RWPE2 (cell line): ENCODE results near the gene FHIT.

Experiments
- ATAC-seq: fragments of 200-7000 bp; cut with Tn5 transposase; 3 replicates; pipeline ENCODE4 v1.9.1; 2021; ENCODE audit warnings: low read depth
- DNase-seq: peaks from one replicate; pipeline ENCODE4 v3.0.0-alpha.2; 2020; ENCODE audit warnings: low spot score
- H3K27ac ChIP-seq: fragments of 450-650 bp; 2 replicates; pipeline ENCODE4 v1.5.1; 2017; ENCODE audit warnings: mild to moderate bottlenecking; ENCODE audit not compliant: poor library complexity, severe bottlenecking
- H3K27me3 ChIP-seq: fragments of 250-450 bp; sonication (Bioruptor Pico); 2 replicates; pipeline ENCODE4 v1.5.1; 2021; ENCODE audit warnings: mild to moderate bottlenecking, moderate library complexity; ENCODE audit not compliant: insufficient read depth, poor library complexity, severe bottlenecking
- H3K36me3 ChIP-seq: fragments of 250-450 bp; sonication (Bioruptor Pico); 2 replicates; pipeline ENCODE4 v1.5.1; 2020; ENCODE audit warnings: low read depth, mild to moderate bottlenecking, moderate library complexity
- H3K4me1 ChIP-seq: fragments of 250-450 bp; sonication (Bioruptor Pico); 2 replicates; pipeline ENCODE4 v1.5.1; 2021; ENCODE audit warnings: mild to moderate bottlenecking, moderate library complexity; ENCODE audit not compliant: insufficient read depth, poor library complexity, severe bottlenecking
- H3K4me3 ChIP-seq: fragments of 250-450 bp; sonication (Bioruptor Pico); 2 replicates; pipeline ENCODE4 v1.5.1; 2021; ENCODE audit warnings: mild to moderate bottlenecking, moderate library complexity; ENCODE audit not compliant: severe bottlenecking
- H3K9me3 ChIP-seq: fragments of 250-450 bp; sonication (Bioruptor Pico); 2 replicates; pipeline ENCODE4 v1.5.1; 2021; ENCODE audit warnings: mild to moderate bottlenecking, moderate library complexity; ENCODE audit not compliant: severe bottlenecking
- TF ChIP-seq, protein P1 (sequence below): fragments of 450-650 bp; IDR thresholded peaks from one replicate; pipeline ENCODE4 v1.5.1; 2017; ENCODE audit warnings: mild to moderate bottlenecking, moderate library complexity; ENCODE audit not compliant: poor library complexity, severe bottlenecking

FHIT gene

DNA sequence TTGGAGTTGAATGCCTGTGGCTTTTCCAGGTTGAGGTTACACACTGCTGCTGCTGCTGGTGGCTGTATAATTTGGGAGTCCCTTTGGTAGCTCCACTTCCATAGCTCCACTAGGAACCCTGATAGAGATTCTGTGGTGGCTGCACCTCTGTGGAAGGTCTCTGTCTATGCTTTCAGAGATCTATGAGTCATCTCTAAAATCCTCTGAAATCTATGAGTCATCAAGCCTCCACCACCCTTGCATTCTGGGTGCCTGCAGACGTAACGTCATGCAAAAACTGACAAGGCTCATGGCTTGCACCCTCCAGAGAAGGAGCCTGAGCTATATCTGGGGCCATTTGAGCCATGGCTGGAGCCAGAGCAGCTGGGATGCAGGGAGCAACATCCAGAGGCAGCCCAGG is 1164.4 kb downstream of the FHIT start:
- no peak overlapping the region for H3K27ac ChIP-seq
- ATAC-seq: peak; percentile 33; the same call in 1 of the 3 replicates
- TF ChIP-seq, protein P1, sequence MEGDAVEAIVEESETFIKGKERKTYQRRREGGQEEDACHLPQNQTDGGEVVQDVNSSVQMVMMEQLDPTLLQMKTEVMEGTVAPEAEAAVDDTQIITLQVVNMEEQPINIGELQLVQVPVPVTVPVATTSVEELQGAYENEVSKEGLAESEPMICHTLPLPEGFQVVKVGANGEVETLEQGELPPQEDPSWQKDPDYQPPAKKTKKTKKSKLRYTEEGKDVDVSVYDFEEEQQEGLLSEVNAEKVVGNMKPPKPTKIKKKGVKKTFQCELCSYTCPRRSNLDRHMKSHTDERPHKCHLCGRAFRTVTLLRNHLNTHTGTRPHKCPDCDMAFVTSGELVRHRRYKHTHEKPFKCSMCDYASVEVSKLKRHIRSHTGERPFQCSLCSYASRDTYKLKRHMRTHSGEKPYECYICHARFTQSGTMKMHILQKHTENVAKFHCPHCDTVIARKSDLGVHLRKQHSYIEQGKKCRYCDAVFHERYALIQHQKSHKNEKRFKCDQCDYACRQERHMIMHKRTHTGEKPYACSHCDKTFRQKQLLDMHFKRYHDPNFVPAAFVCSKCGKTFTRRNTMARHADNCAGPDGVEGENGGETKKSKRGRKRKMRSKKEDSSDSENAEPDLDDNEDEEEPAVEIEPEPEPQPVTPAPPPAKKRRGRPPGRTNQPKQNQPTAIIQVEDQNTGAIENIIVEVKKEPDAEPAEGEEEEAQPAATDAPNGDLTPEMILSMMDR: no peak
- H3K4me3 ChIP-seq: no peak overlapping the region
- H3K27me3 ChIP-seq: no peaks in the 10 kb centered on the region
- H3K9me3 ChIP-seq: no peaks in the 10 kb centered on the region
- DNase-seq: no peak
- H3K36me3 ChIP-seq: no peaks in the 10 kb centered on the region
- no peaks in the 10 kb centered on the region for H3K4me1 ChIP-seq

- no peak overlapping the region for H3K4me3 ChIP-seq
- ATAC-seq: no peak
- H3K4me1 ChIP-seq: no peaks in the 10 kb centered on the region
- no peaks in the 10 kb centered on the region for H3K9me3 ChIP-seq
- DNase-seq: no peak
- H3K27ac ChIP-seq: no peak overlapping the region
- TF ChIP-seq, protein P1: no peak
- H3K27me3 ChIP-seq: no peaks in the 10 kb centered on the region
- no peaks in the 10 kb centered on the region for H3K36me3 ChIP-seq
Measured at GRCh38 chr3:60085649-60086048, 1165.6 kb downstream of the FHIT start.

DNA sequence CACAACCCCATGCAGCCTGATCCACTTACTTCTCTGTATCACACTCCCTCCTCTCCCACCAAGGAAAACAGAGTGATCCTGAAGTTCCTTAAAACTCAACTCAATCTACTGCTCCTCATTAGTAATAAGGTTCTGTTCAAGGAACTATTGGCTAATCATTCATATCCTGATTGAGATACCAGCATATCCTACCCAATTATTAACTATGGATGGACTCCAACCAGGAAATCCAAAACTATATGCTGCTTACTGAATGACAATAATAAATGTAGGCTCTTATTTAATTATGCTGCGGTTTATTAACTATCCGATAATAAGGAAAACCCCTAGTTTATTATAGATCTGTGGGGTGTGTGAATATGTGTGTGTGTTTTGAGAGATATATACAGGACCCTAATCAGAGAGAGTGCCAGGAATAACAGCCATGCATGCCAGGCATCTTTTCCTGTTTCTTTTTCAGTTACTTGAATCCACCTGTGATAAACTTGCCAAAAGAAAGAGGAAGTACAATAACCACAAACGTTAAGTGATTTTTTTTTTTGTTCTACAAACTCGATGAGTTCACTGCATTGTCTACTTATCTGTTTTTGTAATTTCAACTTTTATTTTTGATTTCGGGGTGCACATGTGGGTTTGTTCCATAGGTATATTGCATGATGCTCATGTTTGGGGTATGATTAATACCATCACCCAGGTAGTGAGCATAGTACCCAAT is 1169.7 kb downstream of the FHIT start:
- H3K4me3 ChIP-seq: no peak overlapping the region
- TF ChIP-seq, protein P1: no peak
- H3K9me3 ChIP-seq: no peaks in the 10 kb centered on the region
- no peaks in the 10 kb centered on the region for H3K36me3 ChIP-seq
- H3K4me1 ChIP-seq: no peaks in the 10 kb centered on the region
- ATAC-seq (no peak), DNase-seq (no peak)
- no peak overlapping the region for H3K27ac ChIP-seq
- no peaks in the 10 kb centered on the region for H3K27me3 ChIP-seq

- Histone ChIP-seq H3K9me3 (no peaks in the 10 kb centered on the region), H3K4me3 (no peak overlapping the region)
- ATAC-seq: no peak
Measured at GRCh38 chr3:60080648-60081047, 1170.6 kb downstream of the FHIT start.

GRCh38 chr3:60079076-60079475 is 1172.2 kb downstream of the FHIT start:
- no peak for DNase-seq

More at GRCh38 chr3:60080648-60081047, 1170.6 kb downstream of the FHIT start:
- no peaks in the 10 kb centered on the region for H3K4me1 ChIP-seq
- no peaks in the 10 kb centered on the region for H3K27me3 ChIP-seq
- TF ChIP-seq, protein P1: no peak
- H3K27ac ChIP-seq: no peak overlapping the region
- H3K36me3 ChIP-seq: no peaks in the 10 kb centered on the region
- DNase-seq: no peak

More at GRCh38 chr3:60079076-60079475, 1172.2 kb downstream of the FHIT start:
- no peaks in the 10 kb centered on the region for H3K4me1 ChIP-seq
- H3K27ac ChIP-seq: no peak overlapping the region
- H3K27me3 ChIP-seq: no peaks in the 10 kb centered on the region
- H3K4me3 ChIP-seq: no peak overlapping the region
- H3K36me3 ChIP-seq: no peaks in the 10 kb centered on the region
- H3K9me3 ChIP-seq: no peaks in the 10 kb centered on the region
- no peak for ATAC-seq
- TF ChIP-seq, protein P1: no peak
